GM23338 (cell line): Measurements from ENCODE around the gene SNAP47. TPM values are rescaled to one million over a fixed set of nuclear protein-coding genes. Genes with fewer than 3 reads are reported as not detected.

Experiments used
- ATAC-seq: fragments of 200-7000 bp; cut with Tn5 transposase; 3 replicates; pipeline ENCODE4 v1.9.1; 2020
- DNase-seq: peaks from one replicate; pipeline ENCODE4 v3.0.0-alpha.2; 2015; ENCODE audit warnings: low spot score
- H2AFZ ChIP-seq: fragments of 200-600 bp; sonication (generic); 2 replicates; pipeline ENCODE4 v1.8.0; 2016; ENCODE audit warnings: antibody characterized with exemption, mild to moderate bottlenecking, moderate library complexity
- H3F3A ChIP-seq: fragments of 200-600 bp; sonication (generic); replicated peaks from 2 replicates; pipeline ENCODE4 v1.8.0; 2017; ENCODE audit warnings: antibody characterized with exemption, mixed run types, low read depth
- H3K27ac ChIP-seq: fragments of 200-600 bp; sonication (generic); 2 replicates; pipeline ENCODE4 v1.6.1; 2016; ENCODE audit warnings: low read depth
- H3K27me3 ChIP-seq: fragments of 200-600 bp; sonication (generic); 2 replicates; pipeline ENCODE4 v1.8.0; 2016; ENCODE audit warnings: mild to moderate bottlenecking, mixed run types, moderate library complexity; ENCODE audit not compliant: insufficient read depth
- H3K36me3 ChIP-seq: fragments of 200-600 bp; sonication (generic); 2 replicates; pipeline ENCODE4 v1.8.0; 2016; ENCODE audit warnings: mild to moderate bottlenecking; ENCODE audit not compliant: insufficient read depth
- H3K4me1 ChIP-seq: fragments of 200-600 bp; sonication (generic); 2 replicates; pipeline ENCODE4 v1.8.0; 2016; ENCODE audit warnings: mild to moderate bottlenecking, moderate library complexity; ENCODE audit not compliant: insufficient read depth
- H3K4me2 ChIP-seq: fragments of 200-600 bp; sonication (generic); 2 replicates; pipeline ENCODE4 v1.7.1; 2017; ENCODE audit warnings: mixed run types
- H3K4me3 ChIP-seq: fragments of 200-600 bp; sonication (generic); 2 replicates; pipeline ENCODE4 v1.6.1; 2016; ENCODE audit warnings: mixed run types
- H3K79me2 ChIP-seq: fragments of 200-600 bp; sonication (generic); replicated peaks from 2 replicates; pipeline ENCODE4 v1.8.0; 2017; ENCODE audit warnings: mild to moderate bottlenecking; ENCODE audit not compliant: insufficient read depth
- H3K9me2 ChIP-seq: fragments of 200-600 bp; sonication (generic); 2 replicates; pipeline ENCODE4 v1.8.0; 2017; ENCODE audit not compliant: insufficient read depth
- H4K20me1 ChIP-seq: fragments of 200-600 bp; sonication (generic); replicated peaks from 2 replicates; pipeline ENCODE4 v1.8.0; 2017; ENCODE audit warnings: mild to moderate bottlenecking; ENCODE audit not compliant: insufficient read depth
- H3K27ac Mint-ChIP-seq: 2 replicates; pipeline ENCODE4 v1.8.0; 2020; ENCODE audit warnings: inconsistent platforms, mild to moderate bottlenecking, moderate library complexity, mixed read lengths
- H3K27me3 Mint-ChIP-seq: 3 replicates; pipeline ENCODE4 v1.8.0; 2022; ENCODE audit warnings: low read depth, mild to moderate bottlenecking, moderate library complexity, mixed read lengths, inconsistent platforms; ENCODE audit not compliant: insufficient read depth, poor library complexity
- H3K36me3 Mint-ChIP-seq: 3 replicates; pipeline ENCODE4 v1.8.0; 2021; ENCODE audit warnings: low read depth, mild to moderate bottlenecking, inconsistent platforms, moderate library complexity, mixed read lengths
- H3K4me1 Mint-ChIP-seq: 3 replicates; pipeline ENCODE4 v1.8.0; 2020; ENCODE audit warnings: mild to moderate bottlenecking, inconsistent platforms, mixed read lengths
- H3K4me3 Mint-ChIP-seq: 3 replicates; pipeline ENCODE4 v1.8.0; 2021; ENCODE audit warnings: moderate library complexity, mild to moderate bottlenecking, inconsistent platforms, mixed read lengths
- H3K9me3 Mint-ChIP-seq: 3 replicates; pipeline ENCODE4 v1.8.0; 2020; ENCODE audit warnings: moderate library complexity, mild to moderate bottlenecking, inconsistent platforms, mixed read lengths
- CREB1 ChIP-seq: fragments of 250-450 bp; sonication (Bioruptor Pico); IDR thresholded peaks from 2 replicates; pipeline ENCODE4 v1.5.0; 2020; ENCODE audit warnings: low read depth, mild to moderate bottlenecking, moderate library complexity
- EZH2 ChIP-seq: fragments of 200-600 bp; sonication (generic); IDR thresholded peaks from one replicate; pipeline ENCODE4 v1.8.0; 2017; ENCODE audit warnings: antibody characterized with exemption, mild to moderate bottlenecking, low read depth; ENCODE audit not compliant: unreplicated experiment
- EZH2phosphoT487 ChIP-seq: fragments of 200-600 bp; sonication (generic); IDR thresholded peaks from one replicate; pipeline ENCODE4 v1.8.1; 2018; ENCODE audit warnings: antibody characterized with exemption; ENCODE audit not compliant: unreplicated experiment
- JUNB ChIP-seq: IDR thresholded peaks from one replicate; pipeline ENCODE4 v1.6.1; 2016; ENCODE audit warnings: antibody characterized with exemption; ENCODE audit not compliant: unreplicated experiment
- NANOG ChIP-seq: IDR thresholded peaks from 2 replicates; pipeline ENCODE4 v1.6.1; 2016; ENCODE audit warnings: antibody characterized with exemption, borderline replicate concordance
- POLR2AphosphoS5 ChIP-seq: IDR thresholded peaks from 2 replicates; pipeline ENCODE4 v1.6.1; 2016; ENCODE audit warnings: antibody characterized with exemption, low read depth
- STAT1 ChIP-seq: IDR thresholded peaks from one replicate; pipeline ENCODE4 v1.6.1; 2016; ENCODE audit warnings: antibody characterized with exemption; ENCODE audit not compliant: unreplicated experiment
- ZNF114 ChIP-seq: fragments of 250-450 bp; sonication (Bioruptor Pico); IDR thresholded peaks from 2 replicates; pipeline ENCODE4 v1.5.0; 2020; ENCODE audit warnings: mild to moderate bottlenecking, moderate library complexity
- ZNF331 ChIP-seq: fragments of 250-450 bp; sonication (Bioruptor Pico); IDR thresholded peaks from 2 replicates; pipeline ENCODE4 v1.5.0; 2020; ENCODE audit warnings: low read depth, mild to moderate bottlenecking, moderate library complexity
- polyA plus RNA-seq: library from polyadenylated mRNA; unstranded; fragments of >200 nt; fragmentation: Nextera tagmentation; extraction: Ambion mirVana; gene quantifications from 2 replicates; pipeline ENCODE4 v1.2.1, GENCODE V29; 2016
- total RNA-seq: library from RNA; depleted of rRNA; stranded (reverse); fragments of >200 nt; shearing (Covaris generic); gene quantifications from 2 replicates; pipeline ENCODE4 v1.2.3, GENCODE V29; 2014
- TF ChIP-seq, protein P1 (sequence below), 2 experiments: fragments of 200-600 bp in 1 of 2; sonication (generic) in 1 of 2; conservative IDR thresholded peaks; 2 replicates each; pipeline versions ENCODE4 v1.5.1 to v1.6.1; 2016 to 2017; ENCODE audit warnings: antibody characterized with exemption in 2 of 2, low read depth in 2 of 2, mild to moderate bottlenecking in 2 of 2, moderate library complexity in 1 of 2
- TF ChIP-seq, protein P2 (sequence below): IDR thresholded peaks from 2 replicates; pipeline ENCODE4 v1.6.1; 2016; ENCODE audit warnings: antibody characterized with exemption
- TF ChIP-seq, protein P3 (sequence below): IDR thresholded peaks from one replicate; pipeline ENCODE4 v1.6.1; 2018; ENCODE audit warnings: antibody characterized with exemption; ENCODE audit not compliant: unreplicated experiment
- TF ChIP-seq, protein P4 (sequence below): fragments of 250-450 bp; sonication (Bioruptor Pico); IDR thresholded peaks from 2 replicates; pipeline ENCODE4 v1.5.0; 2020; ENCODE audit warnings: mild to moderate bottlenecking, moderate library complexity

The SNAP47 gene
- total and polyA plus RNA-seq, 2 experiments from 2014 or later, result 19.5 to 51.8 TPM

DNA sequence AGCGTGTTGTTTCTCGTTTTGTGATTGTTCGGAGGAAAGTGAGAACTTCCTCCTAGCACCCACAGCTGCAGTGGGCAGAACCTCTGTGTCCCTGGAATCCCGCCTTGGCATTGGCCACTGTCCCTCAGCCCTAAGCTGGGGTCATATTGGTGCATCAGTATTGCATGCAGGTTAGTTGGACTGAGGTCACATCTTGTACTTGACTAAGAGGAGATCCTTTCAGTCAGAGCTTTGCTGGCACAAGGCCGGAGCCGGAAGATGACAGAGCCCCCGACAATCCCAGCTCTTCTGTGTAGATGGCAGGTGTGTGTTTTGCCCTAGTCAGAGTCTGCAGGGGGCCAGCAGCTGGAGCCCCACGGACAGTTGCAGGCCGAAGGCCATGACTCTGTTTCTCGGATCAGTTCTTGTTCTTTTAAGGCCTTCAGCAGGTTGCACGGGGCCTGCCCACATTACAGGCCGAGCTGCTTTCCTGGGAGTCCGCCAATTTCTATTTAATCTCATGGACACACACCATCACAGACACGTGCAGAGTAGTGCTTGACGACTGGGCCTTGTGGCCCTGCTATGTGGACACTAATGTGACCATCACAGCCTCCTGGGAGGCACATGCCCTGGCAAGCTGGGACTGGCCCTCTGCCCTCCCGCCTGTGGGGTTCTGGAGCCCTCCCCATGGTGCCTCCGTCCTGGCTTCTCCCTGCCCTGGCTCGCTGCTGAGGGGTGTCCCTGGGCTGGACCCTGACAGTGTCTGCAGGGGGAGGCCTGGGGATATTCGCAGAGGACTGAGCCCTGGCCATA, 14.9 kb downstream of the SNAP47 start:
- Histone ChIP-seq H3K36me3 (no peaks in the 10 kb centered on the region), H3K9me2 (no peaks in the 10 kb centered on the region), H3K4me2 (no peak overlapping the region), H4K20me1 (peaks cover 14% of the 10 kb centered on the region), H3K4me3 (no peak overlapping the region), H3K4me1 (no peaks in the 10 kb centered on the region), H2AFZ (no peak overlapping the region), H3F3A (no peaks in the 10 kb centered on the region), H3K27ac (no peak overlapping the region), H3K79me2 (peaks cover 79% of the 10 kb centered on the region), H3K27me3 (no peaks in the 10 kb centered on the region)
- H3K4me1 Mint-ChIP-seq, result no peaks in the 10 kb centered on the region; the same call in 2 of the 3 replicates
- H3K9me3 Mint-ChIP-seq, result no peaks in the 10 kb centered on the region
- no peak overlapping the region for H3K27ac Mint-ChIP-seq
- H3K27me3 Mint-ChIP-seq, result no peaks in the 10 kb centered on the region
- H3K36me3 Mint-ChIP-seq, result peaks cover 2% of the 10 kb centered on the region; the same call in 1 of the 3 replicates
- TF ChIP-seq STAT1 (no peak), NANOG (no peak), EZH2 (no peak), ZNF331 (CRISPR knock-in tag) (no peak), EZH2phosphoT487 (no peak), POLR2AphosphoS5 (no peak), JUNB (no peak), CREB1 (no peak), ZNF114 (CRISPR knock-in tag) (no peak)
- TF ChIP-seq, protein P1, sequence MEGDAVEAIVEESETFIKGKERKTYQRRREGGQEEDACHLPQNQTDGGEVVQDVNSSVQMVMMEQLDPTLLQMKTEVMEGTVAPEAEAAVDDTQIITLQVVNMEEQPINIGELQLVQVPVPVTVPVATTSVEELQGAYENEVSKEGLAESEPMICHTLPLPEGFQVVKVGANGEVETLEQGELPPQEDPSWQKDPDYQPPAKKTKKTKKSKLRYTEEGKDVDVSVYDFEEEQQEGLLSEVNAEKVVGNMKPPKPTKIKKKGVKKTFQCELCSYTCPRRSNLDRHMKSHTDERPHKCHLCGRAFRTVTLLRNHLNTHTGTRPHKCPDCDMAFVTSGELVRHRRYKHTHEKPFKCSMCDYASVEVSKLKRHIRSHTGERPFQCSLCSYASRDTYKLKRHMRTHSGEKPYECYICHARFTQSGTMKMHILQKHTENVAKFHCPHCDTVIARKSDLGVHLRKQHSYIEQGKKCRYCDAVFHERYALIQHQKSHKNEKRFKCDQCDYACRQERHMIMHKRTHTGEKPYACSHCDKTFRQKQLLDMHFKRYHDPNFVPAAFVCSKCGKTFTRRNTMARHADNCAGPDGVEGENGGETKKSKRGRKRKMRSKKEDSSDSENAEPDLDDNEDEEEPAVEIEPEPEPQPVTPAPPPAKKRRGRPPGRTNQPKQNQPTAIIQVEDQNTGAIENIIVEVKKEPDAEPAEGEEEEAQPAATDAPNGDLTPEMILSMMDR (conservative IDR thresholded peaks at IDR 0.05; ENCODE audit: low read depth in 2 of 2), result no peak
- TF ChIP-seq, protein P2, sequence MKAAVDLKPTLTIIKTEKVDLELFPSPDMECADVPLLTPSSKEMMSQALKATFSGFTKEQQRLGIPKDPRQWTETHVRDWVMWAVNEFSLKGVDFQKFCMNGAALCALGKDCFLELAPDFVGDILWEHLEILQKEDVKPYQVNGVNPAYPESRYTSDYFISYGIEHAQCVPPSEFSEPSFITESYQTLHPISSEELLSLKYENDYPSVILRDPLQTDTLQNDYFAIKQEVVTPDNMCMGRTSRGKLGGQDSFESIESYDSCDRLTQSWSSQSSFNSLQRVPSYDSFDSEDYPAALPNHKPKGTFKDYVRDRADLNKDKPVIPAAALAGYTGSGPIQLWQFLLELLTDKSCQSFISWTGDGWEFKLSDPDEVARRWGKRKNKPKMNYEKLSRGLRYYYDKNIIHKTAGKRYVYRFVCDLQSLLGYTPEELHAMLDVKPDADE, result no peak
- TF ChIP-seq, protein P3, sequence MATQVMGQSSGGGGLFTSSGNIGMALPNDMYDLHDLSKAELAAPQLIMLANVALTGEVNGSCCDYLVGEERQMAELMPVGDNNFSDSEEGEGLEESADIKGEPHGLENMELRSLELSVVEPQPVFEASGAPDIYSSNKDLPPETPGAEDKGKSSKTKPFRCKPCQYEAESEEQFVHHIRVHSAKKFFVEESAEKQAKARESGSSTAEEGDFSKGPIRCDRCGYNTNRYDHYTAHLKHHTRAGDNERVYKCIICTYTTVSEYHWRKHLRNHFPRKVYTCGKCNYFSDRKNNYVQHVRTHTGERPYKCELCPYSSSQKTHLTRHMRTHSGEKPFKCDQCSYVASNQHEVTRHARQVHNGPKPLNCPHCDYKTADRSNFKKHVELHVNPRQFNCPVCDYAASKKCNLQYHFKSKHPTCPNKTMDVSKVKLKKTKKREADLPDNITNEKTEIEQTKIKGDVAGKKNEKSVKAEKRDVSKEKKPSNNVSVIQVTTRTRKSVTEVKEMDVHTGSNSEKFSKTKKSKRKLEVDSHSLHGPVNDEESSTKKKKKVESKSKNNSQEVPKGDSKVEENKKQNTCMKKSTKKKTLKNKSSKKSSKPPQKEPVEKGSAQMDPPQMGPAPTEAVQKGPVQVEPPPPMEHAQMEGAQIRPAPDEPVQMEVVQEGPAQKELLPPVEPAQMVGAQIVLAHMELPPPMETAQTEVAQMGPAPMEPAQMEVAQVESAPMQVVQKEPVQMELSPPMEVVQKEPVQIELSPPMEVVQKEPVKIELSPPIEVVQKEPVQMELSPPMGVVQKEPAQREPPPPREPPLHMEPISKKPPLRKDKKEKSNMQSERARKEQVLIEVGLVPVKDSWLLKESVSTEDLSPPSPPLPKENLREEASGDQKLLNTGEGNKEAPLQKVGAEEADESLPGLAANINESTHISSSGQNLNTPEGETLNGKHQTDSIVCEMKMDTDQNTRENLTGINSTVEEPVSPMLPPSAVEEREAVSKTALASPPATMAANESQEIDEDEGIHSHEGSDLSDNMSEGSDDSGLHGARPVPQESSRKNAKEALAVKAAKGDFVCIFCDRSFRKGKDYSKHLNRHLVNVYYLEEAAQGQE, result no peak
- TF ChIP-seq, protein P4, sequence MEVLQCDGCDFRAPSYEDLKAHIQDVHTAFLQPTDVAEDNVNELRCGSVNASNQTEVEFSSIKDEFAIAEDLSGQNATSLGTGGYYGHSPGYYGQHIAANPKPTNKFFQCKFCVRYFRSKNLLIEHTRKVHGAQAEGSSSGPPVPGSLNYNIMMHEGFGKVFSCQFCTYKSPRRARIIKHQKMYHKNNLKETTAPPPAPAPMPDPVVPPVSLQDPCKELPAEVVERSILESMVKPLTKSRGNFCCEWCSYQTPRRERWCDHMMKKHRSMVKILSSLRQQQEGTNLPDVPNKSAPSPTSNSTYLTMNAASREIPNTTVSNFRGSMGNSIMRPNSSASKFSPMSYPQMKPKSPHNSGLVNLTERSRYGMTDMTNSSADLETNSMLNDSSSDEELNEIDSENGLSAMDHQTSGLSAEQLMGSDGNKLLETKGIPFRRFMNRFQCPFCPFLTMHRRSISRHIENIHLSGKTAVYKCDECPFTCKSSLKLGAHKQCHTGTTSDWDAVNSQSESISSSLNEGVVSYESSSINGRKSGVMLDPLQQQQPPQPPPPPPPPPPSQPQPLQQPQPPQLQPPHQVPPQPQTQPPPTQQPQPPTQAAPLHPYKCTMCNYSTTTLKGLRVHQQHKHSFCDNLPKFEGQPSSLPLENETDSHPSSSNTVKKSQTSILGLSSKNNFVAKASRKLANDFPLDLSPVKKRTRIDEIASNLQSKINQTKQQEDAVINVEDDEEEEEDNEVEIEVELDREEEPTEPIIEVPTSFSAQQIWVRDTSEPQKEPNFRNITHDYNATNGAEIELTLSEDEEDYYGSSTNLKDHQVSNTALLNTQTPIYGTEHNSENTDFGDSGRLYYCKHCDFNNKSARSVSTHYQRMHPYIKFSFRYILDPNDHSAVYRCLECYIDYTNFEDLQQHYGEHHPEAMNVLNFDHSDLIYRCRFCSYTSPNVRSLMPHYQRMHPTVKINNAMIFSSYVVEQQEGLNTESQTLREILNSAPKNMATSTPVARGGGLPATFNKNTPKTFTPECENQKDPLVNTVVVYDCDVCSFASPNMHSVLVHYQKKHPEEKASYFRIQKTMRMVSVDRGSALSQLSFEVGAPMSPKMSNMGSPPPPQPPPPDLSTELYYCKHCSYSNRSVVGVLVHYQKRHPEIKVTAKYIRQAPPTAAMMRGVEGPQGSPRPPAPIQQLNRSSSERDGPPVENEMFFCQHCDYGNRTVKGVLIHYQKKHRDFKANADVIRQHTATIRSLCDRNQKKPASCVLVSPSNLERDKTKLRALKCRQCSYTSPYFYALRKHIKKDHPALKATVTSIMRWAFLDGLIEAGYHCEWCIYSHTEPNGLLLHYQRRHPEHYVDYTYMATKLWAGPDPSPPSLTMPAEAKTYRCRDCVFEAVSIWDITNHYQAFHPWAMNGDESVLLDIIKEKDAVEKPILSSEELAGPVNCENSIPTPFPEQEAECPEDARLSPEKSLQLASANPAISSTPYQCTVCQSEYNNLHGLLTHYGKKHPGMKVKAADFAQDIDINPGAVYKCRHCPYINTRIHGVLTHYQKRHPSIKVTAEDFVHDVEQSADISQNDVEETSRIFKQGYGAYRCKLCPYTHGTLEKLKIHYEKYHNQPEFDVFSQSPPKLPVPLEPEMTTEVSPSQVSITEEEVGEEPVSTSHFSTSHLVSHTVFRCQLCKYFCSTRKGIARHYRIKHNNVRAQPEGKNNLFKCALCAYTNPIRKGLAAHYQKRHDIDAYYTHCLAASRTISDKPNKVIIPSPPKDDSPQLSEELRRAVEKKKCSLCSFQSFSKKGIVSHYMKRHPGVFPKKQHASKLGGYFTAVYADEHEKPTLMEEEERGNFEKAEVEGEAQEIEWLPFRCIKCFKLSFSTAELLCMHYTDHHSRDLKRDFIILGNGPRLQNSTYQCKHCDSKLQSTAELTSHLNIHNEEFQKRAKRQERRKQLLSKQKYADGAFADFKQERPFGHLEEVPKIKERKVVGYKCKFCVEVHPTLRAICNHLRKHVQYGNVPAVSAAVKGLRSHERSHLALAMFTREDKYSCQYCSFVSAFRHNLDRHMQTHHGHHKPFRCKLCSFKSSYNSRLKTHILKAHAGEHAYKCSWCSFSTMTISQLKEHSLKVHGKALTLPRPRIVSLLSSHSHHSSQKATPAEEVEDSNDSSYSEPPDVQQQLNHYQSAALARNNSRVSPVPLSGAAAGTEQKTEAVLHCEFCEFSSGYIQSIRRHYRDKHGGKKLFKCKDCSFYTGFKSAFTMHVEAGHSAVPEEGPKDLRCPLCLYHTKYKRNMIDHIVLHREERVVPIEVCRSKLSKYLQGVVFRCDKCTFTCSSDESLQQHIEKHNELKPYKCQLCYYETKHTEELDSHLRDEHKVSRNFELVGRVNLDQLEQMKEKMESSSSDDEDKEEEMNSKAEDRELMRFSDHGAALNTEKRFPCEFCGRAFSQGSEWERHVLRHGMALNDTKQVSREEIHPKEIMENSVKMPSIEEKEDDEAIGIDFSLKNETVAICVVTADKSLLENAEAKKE (CRISPR knock-in tag), result no peak
- DNase-seq (no peak), ATAC-seq (no peak)
- no peak overlapping the region for H3K4me3 Mint-ChIP-seq
